Testis (tissue), 2 donors: ENCODE results near the gene TTC28.

Source experiments
- POLR2A ChIP-seq: fragments of 450-650 bp; IDR thresholded peaks from one replicate; pipeline ENCODE4 v1.6.1; 2017; ENCODE audit warnings: antibody characterized with exemption, mild to moderate bottlenecking, moderate library complexity
- TF ChIP-seq, protein P1 (sequence below), 3 experiments: fragments of 450-650 bp in 2 of 3; fragments of 200-600 bp in 1 of 3; sonication (generic) in 1 of 3; IDR thresholded peaks; one replicate each; pipeline ENCODE4 v1.5.1; 2016 to 2019; ENCODE audit warnings: antibody characterized with exemption in 3 of 3, mild to moderate bottlenecking in 2 of 3, moderate library complexity in 1 of 3

DNA sequence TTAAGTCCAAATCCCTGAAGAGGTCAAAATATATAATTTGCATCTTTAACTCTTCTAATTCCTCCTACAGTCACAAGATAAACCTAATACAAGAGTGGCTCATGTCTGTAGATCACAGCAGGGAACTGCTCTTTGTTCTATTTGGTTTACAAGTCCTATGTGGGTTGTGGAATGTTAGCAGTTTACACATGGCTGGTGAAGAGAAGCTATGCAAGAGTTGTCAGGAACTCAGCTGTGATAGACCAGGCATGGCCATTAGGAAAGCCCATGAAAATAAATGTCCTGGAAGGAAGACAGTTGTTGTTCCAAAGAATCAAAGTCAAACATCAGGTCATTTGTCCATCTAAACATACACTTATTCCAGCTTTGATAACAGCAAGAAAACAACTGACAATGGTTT is 448.2 kb downstream of the TTC28 start:
- TF ChIP-seq, protein P1, sequence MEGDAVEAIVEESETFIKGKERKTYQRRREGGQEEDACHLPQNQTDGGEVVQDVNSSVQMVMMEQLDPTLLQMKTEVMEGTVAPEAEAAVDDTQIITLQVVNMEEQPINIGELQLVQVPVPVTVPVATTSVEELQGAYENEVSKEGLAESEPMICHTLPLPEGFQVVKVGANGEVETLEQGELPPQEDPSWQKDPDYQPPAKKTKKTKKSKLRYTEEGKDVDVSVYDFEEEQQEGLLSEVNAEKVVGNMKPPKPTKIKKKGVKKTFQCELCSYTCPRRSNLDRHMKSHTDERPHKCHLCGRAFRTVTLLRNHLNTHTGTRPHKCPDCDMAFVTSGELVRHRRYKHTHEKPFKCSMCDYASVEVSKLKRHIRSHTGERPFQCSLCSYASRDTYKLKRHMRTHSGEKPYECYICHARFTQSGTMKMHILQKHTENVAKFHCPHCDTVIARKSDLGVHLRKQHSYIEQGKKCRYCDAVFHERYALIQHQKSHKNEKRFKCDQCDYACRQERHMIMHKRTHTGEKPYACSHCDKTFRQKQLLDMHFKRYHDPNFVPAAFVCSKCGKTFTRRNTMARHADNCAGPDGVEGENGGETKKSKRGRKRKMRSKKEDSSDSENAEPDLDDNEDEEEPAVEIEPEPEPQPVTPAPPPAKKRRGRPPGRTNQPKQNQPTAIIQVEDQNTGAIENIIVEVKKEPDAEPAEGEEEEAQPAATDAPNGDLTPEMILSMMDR (IDR thresholded peaks at IDR 0.05), result no peak
- TF ChIP-seq POLR2A, result no peak
